HepG2 (cell line): ENCODE data around the gene AGPAT3.

Experiments used
- CREB1 ChIP-seq, 2 experiments: fragments of 450-650 bp in 1 of 2; IDR thresholded peaks; 2 replicates each; pipeline ENCODE4 v1.6.1; 2016 to 2017; ENCODE audit warnings: control low read depth in 1 of 2, mild to moderate bottlenecking in 1 of 2, missing compliant biosample characterization in 1 of 2, missing genetic modification characterization in 1 of 2
- CTCF ChIP-seq: sonication (generic); formaldehyde crosslinking; IDR thresholded peaks from 2 replicates; pipeline ENCODE4 v1.5.0; 2020; ENCODE audit warnings: mild to moderate bottlenecking, missing genetic modification reagents, moderate library complexity
- ZMAT3 ChIP-seq: sonication (generic); formaldehyde crosslinking; conservative IDR thresholded peaks from 2 replicates; pipeline ENCODE4 v1.7.0; 2021; ENCODE audit warnings: missing genetic modification reagents
- ZNF3 ChIP-seq: IDR thresholded peaks from 2 replicates; pipeline ENCODE4 v1.7.0; 2017; ENCODE audit warnings: inconsistent platforms

- TF ChIP-seq CREB1 (IDR thresholded peaks at IDR 0.05) = no peak
- no peak for TF ChIP-seq CREB1 (CRISPR knock-in tag; IDR thresholded peaks at IDR 0.05)
- TF ChIP-seq CTCF (CRISPR knock-in tag) = no peak
- TF ChIP-seq ZMAT3 (CRISPR knock-in tag) = no peak
- TF ChIP-seq ZNF3 (CRISPR knock-in tag) = no peak
Observed at GRCh38 chr21:43834146-43834905, 30.7 kb upstream of the AGPAT3 start.
